Measurements from ENCODE around the gene AP2A2.
"Not testable (repeated sequence)": the region's sequence is repeated elsewhere in the genome, so short reads cannot be mapped to it uniquely, and the experiment has no call there.

AP2A2 gene

DNA sequence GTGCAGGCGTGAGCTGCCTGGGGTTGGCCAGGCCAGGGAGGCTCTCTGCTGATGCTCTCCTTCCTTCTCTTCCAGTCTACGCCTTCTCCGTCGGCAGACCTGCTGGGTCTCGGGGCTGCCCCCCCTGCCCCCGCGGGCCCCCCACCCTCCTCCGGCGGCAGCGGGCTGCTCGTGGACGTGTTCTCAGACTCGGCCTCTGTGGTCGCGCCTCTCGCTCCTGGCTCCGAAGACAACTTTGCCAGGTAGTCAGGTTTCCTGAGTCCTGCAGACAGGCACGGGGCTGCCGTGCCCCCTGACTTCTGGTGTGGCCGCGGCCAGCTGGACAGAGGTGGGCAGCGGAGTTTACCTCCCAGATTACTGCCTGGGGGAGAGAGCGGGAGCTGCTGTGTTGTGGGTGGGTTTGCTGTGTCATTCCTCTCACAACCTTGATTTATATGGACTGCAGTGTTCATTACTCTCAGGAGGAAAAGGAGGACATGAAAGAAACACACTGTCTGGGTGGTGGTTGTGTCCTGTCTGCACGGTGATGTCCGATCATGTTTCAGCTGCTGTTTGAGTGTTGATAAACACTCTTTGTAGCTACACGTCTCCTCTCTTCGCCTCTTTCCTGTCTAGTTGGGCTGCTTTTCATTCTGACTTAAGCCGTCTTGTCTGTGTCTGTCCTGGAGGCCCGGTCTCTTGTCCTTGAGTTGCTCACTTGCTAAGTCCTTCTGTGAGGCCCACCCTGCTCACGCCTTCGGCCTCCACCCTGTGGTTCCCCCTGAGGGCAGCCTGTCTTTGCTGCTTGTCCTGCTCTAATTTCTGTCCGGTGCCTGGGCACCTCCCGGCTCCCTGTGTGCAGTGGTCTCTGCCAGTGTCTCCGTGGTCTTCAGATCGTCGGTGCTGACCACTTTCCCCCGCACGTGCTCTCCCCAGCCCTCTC is 74.9 kb downstream of the AP2A2 start:
- DNase-seq: no peak

DNA sequence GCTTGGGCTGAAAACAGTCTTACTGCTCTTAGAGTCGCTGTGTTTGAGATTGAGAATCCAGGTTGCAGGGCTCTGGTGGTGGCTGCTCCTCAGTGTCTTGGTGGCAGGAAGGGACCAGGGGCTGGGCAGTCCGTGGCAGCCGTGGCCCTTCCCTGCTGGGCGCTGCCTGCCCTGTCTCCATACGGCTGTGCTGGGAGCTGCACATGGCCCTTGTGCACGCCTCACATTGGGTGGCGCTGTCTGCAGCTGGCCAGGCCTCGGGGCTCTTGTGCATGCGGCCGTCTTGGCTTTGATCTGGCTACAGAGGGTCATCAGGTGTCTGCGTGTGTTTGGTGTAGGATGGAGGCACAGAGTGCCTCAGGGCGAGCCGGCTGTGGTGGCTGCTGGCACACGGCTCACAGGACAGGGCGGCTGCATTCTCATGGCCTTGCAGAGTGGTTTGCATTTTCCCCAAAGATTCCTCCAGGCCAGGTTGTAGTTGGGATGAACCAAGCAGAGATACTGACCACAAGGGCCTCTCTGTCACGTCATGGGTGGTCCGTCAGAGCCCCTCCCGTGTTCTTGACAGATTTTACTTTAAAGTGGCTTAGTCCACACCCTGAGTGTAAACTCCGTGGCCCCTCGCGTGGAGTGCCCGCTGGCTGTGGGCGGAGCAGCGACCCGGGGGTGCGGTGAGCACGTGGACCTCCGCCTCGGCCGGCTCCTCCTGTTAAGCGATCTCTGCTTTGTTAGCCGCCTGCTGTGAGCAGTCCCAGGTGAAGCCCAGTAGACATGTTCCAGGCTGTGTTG is 76.1 kb downstream of the AP2A2 start:
- no peak for DNase-seq

- no peak for DNase-seq
Observed at GRCh38 chr11:1002406-1002984, 76.8 kb downstream of the AP2A2 start.

- DNase-seq: no peak
Observed at GRCh38 chr11:1003159-1003558, 77.5 kb downstream of the AP2A2 start.

DNA sequence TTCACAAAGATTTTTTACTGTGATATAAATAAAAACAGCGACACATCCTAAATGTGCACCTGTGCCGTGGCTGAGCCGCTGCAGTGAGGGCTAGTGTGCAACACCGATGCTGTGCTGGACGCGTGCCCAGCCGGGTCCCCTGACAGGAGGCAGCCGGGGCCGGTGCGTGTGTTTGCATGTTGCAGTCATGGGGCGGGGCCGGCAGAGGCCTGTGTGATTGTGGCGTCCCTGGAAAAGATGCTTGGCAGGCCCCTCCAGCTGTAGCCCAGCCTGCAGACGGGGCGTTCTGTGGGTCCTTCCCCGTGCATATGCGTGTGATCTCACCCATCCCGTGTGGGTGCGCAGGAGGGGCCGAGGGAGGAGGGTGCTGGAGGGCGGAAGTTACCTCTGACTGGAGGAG is 80.3 kb downstream of the AP2A2 start:
- DNase-seq: no peak

DNA sequence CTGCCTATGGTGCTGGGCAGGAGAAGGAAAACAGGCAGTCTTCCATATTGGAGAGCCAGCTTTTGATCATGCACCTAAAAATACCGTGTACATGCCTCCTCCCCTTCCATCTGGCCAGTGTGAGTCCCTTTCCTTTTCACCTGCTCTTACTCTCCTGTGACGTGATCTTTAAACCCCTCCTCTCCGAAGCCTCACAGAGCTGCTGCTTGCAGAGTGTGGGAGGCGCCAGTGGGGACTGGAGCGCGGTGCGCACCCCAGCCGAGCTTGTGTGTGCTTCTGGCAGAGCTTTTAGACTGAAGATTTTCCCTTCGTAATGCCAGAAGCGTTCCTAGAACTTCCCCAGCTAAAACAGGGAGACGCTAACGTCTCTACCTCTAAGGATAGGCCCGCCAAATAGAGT is 81.1 kb downstream of the AP2A2 start:
- no peak for DNase-seq

GRCh38 chr11:1007279-1007678 is 81.6 kb downstream of the AP2A2 start:
- no peak for DNase-seq

DNA sequence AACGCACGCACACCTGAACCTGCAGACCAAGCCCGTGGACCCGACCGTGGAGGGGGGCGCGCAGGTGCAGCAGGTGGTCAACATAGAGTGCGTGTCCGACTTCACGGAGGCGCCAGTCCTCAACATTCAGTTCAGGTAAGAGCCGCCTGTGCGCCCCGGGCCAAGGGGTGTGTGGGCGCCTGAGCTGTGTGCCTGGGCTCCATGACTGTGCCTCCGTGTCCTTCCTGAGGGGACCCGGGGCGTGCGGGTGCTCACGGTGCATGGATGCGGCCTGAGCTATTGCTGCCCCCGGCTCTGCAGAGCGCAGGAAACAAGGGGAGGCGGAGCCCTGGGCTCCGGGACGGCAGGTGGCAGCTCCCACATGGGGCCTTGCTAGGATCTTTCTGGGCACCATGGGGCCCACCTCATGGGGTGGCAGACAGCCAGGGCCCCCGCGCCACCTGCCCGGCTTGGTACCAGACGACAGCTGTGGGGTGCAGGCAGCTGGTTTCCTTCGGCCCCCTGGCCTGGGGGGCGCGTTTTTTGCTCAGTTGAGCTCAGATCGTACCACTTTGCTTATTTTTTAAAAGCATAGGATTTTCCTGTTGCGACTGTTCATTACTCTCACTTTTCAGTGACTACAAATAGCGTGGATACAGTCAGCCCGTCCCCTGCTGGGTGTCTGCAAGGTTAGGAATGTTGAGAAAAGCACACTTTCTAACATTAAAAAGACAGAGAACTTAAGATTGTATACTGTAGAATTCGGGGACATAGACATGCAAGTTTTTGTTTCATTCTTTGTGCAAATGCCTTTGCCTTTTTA is 82.5 kb downstream of the AP2A2 start:
- DNase-seq: no peak

- DNase-seq: no peak
Observed at GRCh38 chr11:1008803-1009145, 83.1 kb downstream of the AP2A2 start.

DNA sequence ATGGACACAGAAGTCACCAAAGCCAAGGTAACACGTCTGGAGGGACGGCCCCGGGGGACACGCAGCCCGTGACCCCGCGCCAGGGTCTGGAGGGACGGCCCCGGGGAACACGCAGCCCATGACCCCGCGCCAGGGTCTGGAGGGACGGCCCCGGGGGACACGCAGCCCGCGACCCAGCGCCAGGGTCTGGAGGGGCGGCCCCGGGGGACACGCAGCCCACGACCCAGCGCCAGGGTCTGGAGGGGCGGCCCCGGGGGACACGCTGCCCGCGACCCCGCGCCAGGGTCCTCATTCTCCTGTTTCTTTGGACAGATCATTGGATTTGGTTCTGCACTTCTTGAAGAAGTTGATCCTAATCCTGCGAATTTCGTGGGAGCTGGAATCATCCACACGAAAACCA is 83.7 kb downstream of the AP2A2 start:
- no peak for DNase-seq

DNA sequence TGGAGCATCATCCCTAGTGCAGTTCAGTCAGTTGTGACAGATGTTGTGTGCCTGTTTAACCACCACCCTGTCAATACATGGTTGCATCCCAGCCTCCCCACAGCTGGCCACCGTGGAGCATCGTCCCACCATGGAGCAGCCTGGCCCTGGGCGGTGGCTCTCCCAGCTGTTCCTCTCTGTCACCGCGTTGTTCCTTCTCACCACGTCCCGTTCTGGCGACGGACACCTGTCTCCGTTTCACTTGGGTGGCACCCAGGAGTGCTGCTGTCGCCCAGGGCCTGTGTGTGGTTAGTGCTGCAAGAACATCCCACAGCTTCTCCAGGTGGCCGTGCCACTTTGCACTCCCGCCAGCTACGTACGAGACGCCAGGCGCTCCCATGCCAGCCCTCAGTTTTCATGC is 84.3 kb downstream of the AP2A2 start:
- no peak for DNase-seq

GRCh38 chr11:1010551-1011319 is 85.1 kb downstream of the AP2A2 start:
- DNase-seq: no peak

DNA sequence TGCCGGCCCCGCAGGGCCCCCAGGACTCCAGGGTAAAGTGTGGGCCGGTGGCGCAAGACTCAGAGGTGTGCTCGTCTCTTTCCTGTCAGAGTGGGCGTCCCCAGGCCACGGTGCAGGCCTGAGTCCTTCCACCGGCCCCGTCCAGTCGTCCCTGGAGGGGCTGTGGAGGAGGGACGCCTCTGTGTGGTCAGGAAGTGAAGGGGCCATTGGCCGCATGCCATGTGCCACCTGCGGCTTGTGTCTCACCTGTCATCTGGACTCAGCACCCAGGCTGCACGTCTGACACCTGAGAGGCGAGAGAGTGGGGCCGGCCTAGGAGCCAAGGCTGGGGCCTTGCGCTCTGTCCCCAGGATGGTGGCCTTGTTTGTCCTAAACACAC is 85.6 kb downstream of the AP2A2 start:
- no peak for DNase-seq

- DNase-seq: no peak
Observed at GRCh38 chr11:1012291-1012690, 86.6 kb downstream of the AP2A2 start.

- no peak for DNase-seq
Observed at GRCh38 chr11:1012740-1013630, 87.3 kb downstream of the AP2A2 start.

DNA sequence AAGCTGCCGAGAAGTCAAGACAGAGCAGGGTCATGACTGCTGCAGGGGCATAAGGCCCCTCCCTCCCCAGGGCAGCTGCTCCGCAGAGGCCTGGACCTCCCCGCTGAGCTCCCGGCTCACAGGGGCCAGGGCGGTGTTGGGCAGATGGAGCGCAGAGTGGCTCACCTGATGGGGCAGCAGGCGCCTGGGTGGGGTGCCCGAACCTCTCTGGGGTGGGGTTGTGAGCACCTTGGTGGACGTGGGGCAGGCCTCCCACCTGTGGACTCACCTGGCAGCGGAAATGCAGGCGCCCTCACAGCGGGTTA is 87.9 kb downstream of the AP2A2 start:
- no peak for DNase-seq

GRCh38 chr11:1014276-1014675 is 88.6 kb downstream of the AP2A2 start:
- DNase-seq: no peak

GRCh38 chr11:1015064-1015463 is 89.4 kb downstream of the AP2A2 start:
- no peak for DNase-seq

GRCh38 chr11:1015826-1016545 is 90.3 kb downstream of the AP2A2 start:
- DNase-seq: no peak

- not testable (repeated sequence) for DNase-seq
Observed at GRCh38 chr11:1016610-1017126, 91.0 kb downstream of the AP2A2 start.

Data from activated CD4-positive, alpha-beta T cell treated with anti-CD3 and anti-CD28 coated beads for 1 hour (primary cell).